PFSK-1 (cell line): Measurements from ENCODE around the gene PALMD.

ENCODE experiments used
- POLR2AphosphoS5 ChIP-seq: IDR thresholded peaks from 2 replicates; pipeline ENCODE4 v1.6.1; 2012; ENCODE audit warnings: low read depth, mild to moderate bottlenecking, control low read depth, low read length, moderate library complexity
- TAF1 ChIP-seq: IDR thresholded peaks from 2 replicates; pipeline ENCODE4 v1.6.1; 2012; ENCODE audit warnings: low read length, control low read depth, borderline replicate concordance; ENCODE audit not compliant: insufficient read depth

- no peak for TF ChIP-seq TAF1
- no peak for TF ChIP-seq POLR2AphosphoS5
Measured at GRCh38 chr1:99656701-99657100, 10.8 kb downstream of the PALMD start.
